RWPE2 (cell line): ENCODE measurements around the gene CD6.

Experiments used
- ATAC-seq: fragments of 200-7000 bp; cut with Tn5 transposase; 3 replicates; pipeline ENCODE4 v1.9.1; 2021; ENCODE audit warnings: low read depth
- DNase-seq: peaks from one replicate; pipeline ENCODE4 v3.0.0-alpha.2; 2020; ENCODE audit warnings: low spot score
- H3K27ac ChIP-seq: fragments of 450-650 bp; 2 replicates; pipeline ENCODE4 v1.5.1; 2017; ENCODE audit warnings: mild to moderate bottlenecking; ENCODE audit not compliant: poor library complexity, severe bottlenecking
- H3K27me3 ChIP-seq: fragments of 250-450 bp; sonication (Bioruptor Pico); 2 replicates; pipeline ENCODE4 v1.5.1; 2021; ENCODE audit warnings: mild to moderate bottlenecking, moderate library complexity; ENCODE audit not compliant: insufficient read depth, poor library complexity, severe bottlenecking
- H3K36me3 ChIP-seq: fragments of 250-450 bp; sonication (Bioruptor Pico); 2 replicates; pipeline ENCODE4 v1.5.1; 2020; ENCODE audit warnings: low read depth, mild to moderate bottlenecking, moderate library complexity
- H3K4me1 ChIP-seq: fragments of 250-450 bp; sonication (Bioruptor Pico); 2 replicates; pipeline ENCODE4 v1.5.1; 2021; ENCODE audit warnings: mild to moderate bottlenecking, moderate library complexity; ENCODE audit not compliant: insufficient read depth, poor library complexity, severe bottlenecking
- H3K4me3 ChIP-seq: fragments of 250-450 bp; sonication (Bioruptor Pico); 2 replicates; pipeline ENCODE4 v1.5.1; 2021; ENCODE audit warnings: mild to moderate bottlenecking, moderate library complexity; ENCODE audit not compliant: severe bottlenecking
- H3K9me3 ChIP-seq: fragments of 250-450 bp; sonication (Bioruptor Pico); 2 replicates; pipeline ENCODE4 v1.5.1; 2021; ENCODE audit warnings: mild to moderate bottlenecking, moderate library complexity; ENCODE audit not compliant: severe bottlenecking
- CTCF ChIP-seq: fragments of 450-650 bp; IDR thresholded peaks from one replicate; pipeline ENCODE4 v1.5.1; 2017; ENCODE audit warnings: mild to moderate bottlenecking, moderate library complexity; ENCODE audit not compliant: poor library complexity, severe bottlenecking

Gene CD6

GRCh38 chr11:60968223-60968622 lies 3.3 kb upstream of the CD6 start:
- H3K36me3 ChIP-seq = no peaks in the 10 kb centered on the region
- H3K27me3 ChIP-seq = no peaks in the 10 kb centered on the region
- DNase-seq (no peak), ATAC-seq (no peak)
- H3K4me1 ChIP-seq = no peaks in the 10 kb centered on the region
- H3K9me3 ChIP-seq = no peaks in the 10 kb centered on the region
- no peak overlapping the region for H3K27ac ChIP-seq
- H3K4me3 ChIP-seq = no peak overlapping the region
- no peak for TF ChIP-seq CTCF

- no peaks in the 10 kb centered on the region for H3K9me3 ChIP-seq
- H3K27ac ChIP-seq = no peak overlapping the region
- H3K36me3 ChIP-seq = no peaks in the 10 kb centered on the region
- H3K4me1 ChIP-seq = no peaks in the 10 kb centered on the region
- no peaks in the 10 kb centered on the region for H3K27me3 ChIP-seq
- H3K4me3 ChIP-seq = no peak overlapping the region
- DNase-seq = no peak
- peak; percentile 68; the same call in 1 of the 3 replicates for ATAC-seq
- TF ChIP-seq CTCF = peak; percentile 80
These were observed 1.1 kb upstream of the CD6 start for GRCh38 chr11:60970369-60970774.

GRCh38 chr11:60970890-60971289 lies 590 bp upstream of the CD6 start:
- H3K36me3 ChIP-seq = no peaks in the 10 kb centered on the region
- ATAC-seq (no peak), DNase-seq (no peak)
- no peak overlapping the region for H3K27ac ChIP-seq
- H3K4me3 ChIP-seq = no peak overlapping the region
- TF ChIP-seq CTCF = no peak
- no peaks in the 10 kb centered on the region for H3K9me3 ChIP-seq
- H3K4me1 ChIP-seq = no peaks in the 10 kb centered on the region
- no peaks in the 10 kb centered on the region for H3K27me3 ChIP-seq

- no peaks in the 10 kb centered on the region for H3K27me3 ChIP-seq
These were observed 926 bp downstream of the CD6 start for GRCh38 chr11:60972182-60973030.

More at GRCh38 chr11:60972182-60973030, 926 bp downstream of the CD6 start:
- H3K4me3 ChIP-seq = no peak overlapping the region
- no peaks in the 10 kb centered on the region for H3K36me3 ChIP-seq
- no peaks in the 10 kb centered on the region for H3K9me3 ChIP-seq
- ATAC-seq (no peak), DNase-seq (peak; percentile 28)
- H3K4me1 ChIP-seq = no peaks in the 10 kb centered on the region
- TF ChIP-seq CTCF = no peak
- no peak overlapping the region for H3K27ac ChIP-seq
